Inflammatory macrophage treated with lipopolysaccharide for 1 hour (primary cell): ENCODE measurements around the gene UBAP1L.
A peak's percentile ranks its signal among the peaks of the same experiment; 100 is the strongest.
"Not testable (repeated sequence)": the region's sequence is repeated elsewhere in the genome, so short reads cannot be mapped to it uniquely, and the experiment has no call there.

ENCODE experiments used
- DNase-seq, 2 donors: peaks; one replicate each; pipeline ENCODE4 v3.0.0-alpha.2; 2020 to 2022

The UBAP1L gene

DNA sequence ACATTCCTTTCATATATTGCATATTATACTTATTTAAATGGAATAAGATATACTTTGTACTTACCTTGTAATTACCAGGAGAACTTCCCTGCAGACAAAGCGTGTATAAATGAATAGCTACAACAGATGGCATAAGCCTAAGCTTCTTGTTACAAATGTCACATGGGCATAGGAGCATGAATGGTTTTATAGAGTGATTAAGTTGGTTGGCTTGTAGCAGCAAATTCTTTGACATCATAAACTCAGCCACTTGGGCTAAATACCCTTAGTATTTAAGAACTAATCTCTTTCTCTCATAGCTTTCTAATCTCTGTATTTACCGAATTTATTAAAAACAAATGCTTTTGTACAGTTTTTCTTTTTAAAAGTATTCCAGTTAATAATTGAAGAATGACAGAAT is at the start of gene UBAP1L:
Gene UBAP1L, minus strand, starts transcription at position 115 of the 400 bp plus-strand sequence. CDS start 8,985 bp downstream, outside the sequence.
- no peak for DNase-seq

- DNase-seq, result no peak
These were observed 49.1 kb upstream of the UBAP1L start for GRCh38 chr15:65164139-65164538.

- no peak for DNase-seq
These were observed 48.0 kb upstream of the UBAP1L start for GRCh38 chr15:65163041-65163440.

DNA sequence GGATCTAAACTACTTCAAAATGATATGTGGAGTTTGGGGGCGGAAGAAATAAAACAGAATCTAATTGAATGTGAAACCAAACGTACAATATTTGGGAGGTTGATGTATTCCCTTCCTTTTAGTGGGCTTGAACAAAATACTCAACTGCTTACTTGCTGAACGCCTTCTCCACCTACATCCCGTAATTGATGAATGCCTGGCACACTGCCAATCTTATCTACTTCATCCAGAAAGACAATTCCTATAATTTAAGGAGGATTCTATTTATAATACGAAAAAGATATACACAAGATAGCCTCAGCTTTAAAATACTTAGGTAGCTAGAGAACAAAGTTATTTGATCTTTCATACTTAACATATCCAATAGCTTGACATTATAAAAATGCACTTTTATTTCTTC is 41.7 kb upstream of the UBAP1L start:
- DNase-seq, result no peak

GRCh38 chr15:65154720-65155119 is 39.7 kb upstream of the UBAP1L start:
- DNase-seq, result no peak

DNA sequence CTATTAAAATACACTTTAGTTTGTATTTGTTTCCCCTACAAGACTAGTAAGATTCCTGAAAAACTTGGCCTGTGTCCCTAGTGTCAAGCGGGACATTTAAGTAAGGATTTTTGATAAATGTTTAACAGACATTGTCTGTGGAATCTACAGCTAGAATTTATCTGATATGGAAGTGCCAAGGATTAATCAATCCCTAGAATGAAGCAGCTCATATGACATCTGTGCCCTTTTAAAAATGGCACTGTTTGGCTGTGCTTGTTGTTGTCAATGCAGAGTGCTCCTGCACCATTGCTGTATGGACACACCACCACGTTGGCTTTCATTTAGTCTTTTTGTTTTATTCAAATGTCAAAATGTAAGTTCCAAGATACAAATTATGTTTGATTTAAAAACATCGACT is 32.9 kb upstream of the UBAP1L start:
- no peak for DNase-seq

- DNase-seq, result no peak
These were observed 31.4 kb upstream of the UBAP1L start for GRCh38 chr15:65146438-65146837.

GRCh38 chr15:65138631-65139030 is 23.6 kb upstream of the UBAP1L start:
- not testable (repeated sequence) for DNase-seq

GRCh38 chr15:65137893-65138292 is 22.9 kb upstream of the UBAP1L start:
- DNase-seq, result not testable (repeated sequence)

- not testable (repeated sequence) for DNase-seq
These were observed 22.1 kb upstream of the UBAP1L start for GRCh38 chr15:65137089-65137488.

DNA sequence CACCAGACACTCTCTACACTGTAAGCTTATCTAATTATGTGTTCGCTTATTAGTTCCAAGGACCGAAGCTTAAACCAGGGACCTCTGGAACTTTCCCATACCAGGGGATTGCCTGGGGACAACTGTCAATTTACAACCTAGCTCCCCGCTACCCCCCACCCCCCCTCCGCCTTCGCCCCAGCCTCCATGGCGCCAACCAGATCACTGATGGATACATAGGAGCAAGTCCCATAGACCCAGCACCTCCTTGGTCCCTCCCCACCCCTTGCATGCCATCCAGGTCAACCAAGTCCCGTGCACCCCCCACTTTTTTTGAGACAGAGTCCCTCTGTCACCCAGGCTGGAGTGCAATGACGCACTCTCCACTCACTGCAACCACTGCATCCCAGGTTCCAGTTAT is 19.5 kb upstream of the UBAP1L start:
- DNase-seq, result no peak

GRCh38 chr15:65133548-65134200 is 18.7 kb upstream of the UBAP1L start, which contains the start of gene PDCD7:
Gene PDCD7, minus strand, starts transcription at chr15:65133808. Its CDS starts 27 bp downstream, at chr15:65133781.
- peak; percentile 86 to 91 for DNase-seq

- DNase-seq, result peak; percentile 63 to 64
These were observed 18.0 kb upstream of the UBAP1L start for GRCh38 chr15:65132878-65133547.

DNA sequence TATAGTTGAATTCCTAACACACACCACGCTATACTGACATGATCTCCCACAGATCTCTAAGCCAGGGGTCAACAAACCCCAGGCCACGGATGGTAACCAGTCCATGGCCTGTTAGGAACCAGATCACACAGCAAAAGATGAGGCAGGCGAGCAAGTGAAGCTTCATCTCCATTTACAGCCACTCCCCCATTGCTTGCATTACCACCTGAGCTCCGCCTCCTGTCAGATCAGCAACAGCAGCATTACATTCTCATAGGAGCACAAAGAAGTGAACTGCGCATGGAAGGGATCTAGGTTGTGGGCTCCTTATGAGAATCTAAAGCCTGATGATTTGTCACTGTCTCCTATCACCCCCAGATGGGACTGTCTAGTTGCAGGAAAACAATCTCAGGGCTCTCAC is 15.9 kb upstream of the UBAP1L start:
- DNase-seq, result no peak

DNA sequence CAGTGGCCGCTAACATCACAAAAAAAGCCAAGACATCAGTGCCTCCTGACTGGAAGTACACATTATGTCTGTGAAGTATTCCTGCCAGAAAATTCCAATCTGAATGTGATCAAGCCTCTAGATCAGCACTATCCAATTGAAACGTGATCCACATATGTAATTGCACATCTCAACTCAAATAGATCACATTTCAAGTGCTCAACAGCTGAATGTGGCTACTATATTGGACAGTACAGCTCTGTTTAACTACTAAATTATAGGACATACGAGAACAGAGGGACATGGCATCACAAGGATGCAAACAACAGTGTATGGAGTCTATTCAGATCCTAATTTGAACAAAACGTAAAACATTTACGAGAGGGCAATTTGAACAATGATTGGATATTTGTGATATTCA is 542 bp upstream of the UBAP1L start:
- no peak for DNase-seq

DNA sequence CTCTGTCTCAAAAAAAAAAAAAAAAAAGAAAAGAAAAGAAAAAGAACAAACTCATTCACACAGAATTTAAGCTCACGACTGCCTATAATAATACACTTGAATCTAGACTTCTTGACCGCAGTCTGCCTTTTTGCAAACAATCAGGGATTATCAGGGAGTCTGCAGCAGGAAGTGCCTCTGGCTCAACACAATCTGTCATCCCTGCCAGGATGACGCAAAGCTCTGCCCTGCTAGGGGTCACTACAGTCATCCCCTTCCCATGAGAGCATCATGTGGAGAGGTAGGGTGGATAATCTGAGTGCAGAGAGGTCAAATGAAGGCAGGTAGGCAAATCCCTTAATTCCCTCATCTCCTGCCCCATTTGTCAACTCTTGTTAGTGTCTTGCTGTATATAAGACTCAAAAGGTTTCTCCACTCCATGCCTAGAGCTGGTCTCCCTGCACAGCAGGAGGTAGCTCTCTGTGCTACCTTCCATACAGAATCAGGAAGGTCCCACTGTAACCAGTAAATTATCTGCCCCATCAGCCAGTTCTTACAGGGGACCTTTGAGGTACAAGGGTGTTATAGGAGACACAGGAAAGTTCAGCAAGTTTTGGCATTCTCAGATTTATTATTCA is 4.2 kb downstream of the UBAP1L start:
- DNase-seq, result no peak

DNA sequence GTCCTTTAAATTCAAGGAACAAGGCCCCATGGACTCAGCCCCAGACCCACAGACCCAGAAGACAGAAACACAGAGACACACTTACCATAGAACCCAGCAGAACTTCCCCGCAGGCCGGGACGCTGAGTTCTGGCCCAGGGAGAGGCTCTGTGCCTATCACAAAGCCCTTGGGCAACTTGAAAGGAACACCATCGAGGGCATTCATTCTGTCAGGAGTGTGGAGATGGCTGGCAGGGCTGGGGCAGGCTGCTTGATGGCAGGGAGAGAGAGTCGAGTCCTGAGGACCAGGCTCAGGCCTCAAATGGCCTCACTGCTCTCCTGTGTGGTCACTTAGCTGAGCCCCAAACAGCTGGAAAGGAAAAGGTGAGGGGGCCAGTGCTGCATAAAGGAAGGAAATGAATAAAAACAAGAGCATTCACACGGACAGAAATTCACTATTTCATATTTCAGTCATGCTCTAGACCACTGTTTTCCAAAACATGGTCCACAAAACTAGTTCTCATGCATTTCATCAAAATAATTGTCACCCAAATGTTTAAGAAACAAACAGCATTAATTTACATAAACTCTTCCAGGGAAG is 8.9 kb downstream of the UBAP1L start:
- no peak for DNase-seq

DNA sequence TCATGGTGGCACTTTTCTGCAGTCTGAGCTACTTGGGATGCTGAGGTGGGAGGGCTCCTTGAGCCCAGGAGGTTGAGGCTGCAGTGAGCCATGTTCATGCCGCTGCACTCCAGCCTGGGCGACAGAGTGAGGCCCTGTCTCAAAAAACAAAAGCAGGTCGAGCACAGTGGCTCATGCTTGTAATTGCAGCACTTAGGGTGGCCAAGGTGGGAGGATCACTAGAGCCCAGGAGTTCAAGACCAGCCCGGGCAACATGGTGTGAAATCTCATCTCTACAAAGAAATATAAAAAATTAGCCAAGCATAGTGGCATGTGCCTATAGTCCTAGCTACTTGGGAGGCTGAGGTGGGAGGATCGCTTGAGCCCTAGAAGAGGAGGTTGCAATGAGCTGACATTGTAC is 10.0 kb downstream of the UBAP1L start:
- DNase-seq, result no peak

DNA sequence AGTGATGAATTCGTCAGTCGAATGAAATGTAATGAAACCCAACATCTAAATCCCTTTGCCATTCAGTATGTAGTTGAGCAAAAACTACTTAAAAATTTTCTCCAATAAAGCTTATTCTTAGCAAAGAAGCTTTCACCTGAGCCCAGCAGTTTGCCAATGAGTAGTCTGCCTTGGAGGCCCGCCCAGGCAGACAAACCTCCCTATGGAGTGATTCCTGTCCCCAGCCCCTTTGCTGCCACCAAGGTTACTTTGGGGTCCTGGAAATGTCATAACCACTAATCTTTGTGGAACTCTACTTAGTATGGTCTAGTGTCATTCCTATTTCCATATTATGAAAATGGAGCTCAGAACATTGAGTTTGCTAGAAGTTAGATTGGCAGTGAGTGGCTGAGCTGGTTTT is 12.1 kb downstream of the UBAP1L start:
- no peak for DNase-seq

DNA sequence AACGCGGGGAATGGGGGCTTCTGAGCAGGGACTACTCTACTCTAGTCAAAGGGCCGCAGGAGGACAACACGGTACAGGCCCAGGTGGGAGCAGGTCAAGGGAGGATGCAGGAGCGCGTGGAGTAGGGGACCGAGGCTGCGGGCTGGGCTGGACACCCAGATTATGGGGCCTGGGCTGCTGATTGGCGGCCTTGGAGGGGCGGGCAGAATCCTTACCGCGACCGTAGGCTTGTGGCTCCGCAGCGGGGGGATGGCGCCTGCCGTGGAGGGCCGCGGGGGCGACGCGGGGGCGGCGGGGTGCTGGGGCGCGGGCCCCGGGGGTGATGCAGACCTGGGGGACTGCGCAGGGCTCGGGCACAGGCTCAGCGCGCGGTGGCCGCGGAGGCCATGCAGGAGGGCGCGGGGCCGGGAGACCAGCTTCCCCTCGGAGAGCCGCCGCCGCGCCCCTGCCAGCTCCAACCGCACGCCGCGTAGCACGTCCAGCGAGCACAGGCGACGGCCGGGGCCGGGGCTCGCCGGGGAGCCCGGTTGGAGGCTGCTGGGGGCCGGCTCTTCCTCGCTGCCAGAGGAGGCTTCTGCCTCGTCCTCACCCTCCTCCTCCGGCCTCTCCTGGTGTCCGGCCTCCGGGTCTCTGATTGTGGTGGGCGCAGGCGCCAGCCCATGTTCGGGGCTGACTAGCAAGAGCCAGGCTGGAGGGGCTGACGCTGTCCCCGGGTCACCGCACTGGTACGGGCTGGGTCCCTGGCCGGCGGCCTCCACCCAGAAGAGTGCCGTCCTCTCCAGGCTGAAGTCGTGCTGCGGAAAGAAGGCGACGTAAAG is 12.9 kb downstream of the UBAP1L start:
- no peak for DNase-seq

DNA sequence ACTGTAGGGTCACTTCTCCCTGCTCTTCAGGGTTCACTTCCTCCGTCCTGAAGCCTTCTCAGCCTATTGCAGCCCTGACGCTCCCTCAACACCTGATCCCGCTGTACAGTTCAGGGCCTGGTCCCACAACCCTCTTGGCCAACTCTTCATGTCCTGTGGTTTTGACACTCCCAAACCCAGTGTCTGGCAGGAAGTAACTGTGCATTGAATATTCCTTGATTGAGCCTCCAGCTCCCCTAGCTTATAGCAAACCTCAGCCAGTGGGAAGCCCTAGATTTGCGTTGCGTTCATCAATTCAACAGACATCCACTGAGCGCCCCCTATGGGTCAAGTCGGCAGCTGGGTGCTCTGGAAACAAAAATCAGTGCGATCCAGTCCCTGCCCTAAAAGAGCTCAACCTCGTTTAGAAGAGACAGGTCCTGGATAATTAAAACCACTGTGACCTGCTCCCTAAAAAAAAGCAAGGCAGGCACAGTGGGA is 13.5 kb downstream of the UBAP1L start:
- DNase-seq, result peak; percentile 36 to 82

GRCh38 chr15:65100442-65100841 is 14.6 kb downstream of the UBAP1L start:
- no peak for DNase-seq

- not testable (repeated sequence) for DNase-seq
These were observed 15.2 kb downstream of the UBAP1L start for GRCh38 chr15:65099801-65100200.
